ENCODE results near the gene ARL6IP6.
"Not testable (repeated sequence)": the region's sequence is repeated elsewhere in the genome, so short reads cannot be mapped to it uniquely, and the experiment has no call there.

Gene ARL6IP6

DNA sequence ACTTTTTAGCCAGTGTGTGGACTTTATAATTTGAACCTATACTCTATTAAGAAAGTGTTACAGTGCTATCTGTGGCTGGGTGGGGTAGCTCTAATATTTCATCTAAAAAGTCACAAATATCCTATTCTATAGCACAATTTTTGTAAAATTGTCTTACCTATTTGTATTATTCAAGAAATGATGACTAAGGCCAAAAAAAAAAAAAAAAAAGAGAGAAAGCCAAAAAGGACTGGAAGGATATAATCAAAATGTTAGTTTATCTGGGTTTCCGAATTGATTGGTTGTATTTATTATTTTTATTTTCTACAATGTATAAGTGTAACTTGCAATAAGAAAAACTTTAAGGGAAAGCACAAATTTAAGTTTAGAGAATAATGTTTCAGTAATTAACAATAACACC lies 5.5 kb downstream of the ARL6IP6 start:
- DNase-seq (ENCODE audit: low read depth), result no peak

DNA sequence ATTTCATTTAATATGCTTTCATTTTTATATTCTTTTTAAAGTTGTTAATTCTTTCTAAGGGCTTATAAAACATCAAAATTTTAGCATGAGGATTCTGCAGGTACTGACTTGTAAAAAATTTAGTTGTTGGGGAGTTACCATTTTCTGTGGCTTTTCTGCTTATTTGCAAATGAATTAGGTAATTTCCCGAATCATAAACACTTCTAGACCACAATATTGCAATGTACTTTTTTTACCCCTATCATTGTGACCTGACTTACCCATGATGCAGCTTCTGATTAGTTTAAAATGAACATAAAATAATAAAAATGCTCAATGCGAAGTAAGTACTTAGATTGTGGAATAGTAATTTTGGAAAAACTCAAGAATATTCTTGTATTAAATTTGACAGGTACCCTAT lies 11.4 kb downstream of the ARL6IP6 start:
- DNase-seq (ENCODE audit: low read depth), result no peak

DNA sequence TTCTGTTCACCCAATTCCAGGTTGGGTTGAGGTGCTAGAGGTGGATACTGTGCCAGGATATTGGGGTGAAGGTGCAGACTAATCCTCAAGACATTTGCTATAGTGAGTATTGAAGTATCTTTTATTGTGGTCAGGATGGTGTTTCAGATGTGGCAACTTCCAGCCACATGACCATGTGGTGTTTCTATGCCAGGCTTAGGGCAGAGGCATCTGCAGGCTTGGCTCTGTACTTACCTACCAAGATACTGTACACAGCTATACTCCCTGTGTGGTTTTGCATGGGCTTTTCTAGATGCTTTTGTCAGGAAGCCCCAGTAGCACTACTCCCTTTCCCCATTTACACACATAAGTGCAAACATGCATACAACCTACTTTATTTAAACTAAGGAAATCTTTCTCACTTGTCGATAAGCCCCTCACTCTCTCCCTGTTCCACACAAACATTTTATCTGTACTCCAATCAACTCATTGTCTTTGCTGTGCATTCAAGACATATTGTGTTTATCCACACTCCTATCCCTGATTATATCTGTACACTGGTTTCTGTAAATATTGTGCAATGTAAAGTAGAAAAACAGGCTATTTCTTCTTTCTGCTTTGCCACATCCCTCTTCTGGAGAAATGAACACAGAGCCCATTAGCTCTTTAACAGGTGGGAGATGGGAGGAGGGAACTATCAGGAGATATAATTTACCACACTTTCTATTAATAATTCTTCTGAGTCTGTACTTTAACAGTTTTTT lies 12.3 kb downstream of the ARL6IP6 start:
- no peak for DNase-seq (ENCODE audit: low read depth)

- DNase-seq (ENCODE audit: low read depth), result not testable (repeated sequence)
Observed at GRCh38 chr2:152737509-152737908, 19.1 kb downstream of the ARL6IP6 start.

DNA sequence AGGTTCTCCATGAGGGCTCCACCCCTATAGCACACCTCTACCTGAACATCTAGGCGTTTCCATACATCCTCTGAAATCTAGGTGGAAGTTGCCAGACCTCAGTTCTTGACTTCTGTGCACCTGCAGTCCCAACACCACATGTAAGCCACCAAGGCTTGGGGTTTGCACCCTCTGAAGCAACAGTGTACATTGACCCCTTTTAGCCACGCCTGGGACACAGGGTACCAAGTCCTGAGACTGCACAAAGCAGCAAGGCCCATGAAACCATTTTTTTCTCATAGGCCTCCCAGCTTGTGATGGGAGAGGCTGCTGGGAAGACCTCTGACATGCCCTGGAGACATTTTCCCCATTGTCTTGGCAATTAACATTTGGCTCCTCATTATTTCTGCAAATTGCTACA lies 20.0 kb downstream of the ARL6IP6 start:
- DNase-seq (ENCODE audit: low read depth), result no peak

- not testable (repeated sequence) for DNase-seq (ENCODE audit: low read depth)
Observed at GRCh38 chr2:152739705-152740104, 21.3 kb downstream of the ARL6IP6 start.

DNA sequence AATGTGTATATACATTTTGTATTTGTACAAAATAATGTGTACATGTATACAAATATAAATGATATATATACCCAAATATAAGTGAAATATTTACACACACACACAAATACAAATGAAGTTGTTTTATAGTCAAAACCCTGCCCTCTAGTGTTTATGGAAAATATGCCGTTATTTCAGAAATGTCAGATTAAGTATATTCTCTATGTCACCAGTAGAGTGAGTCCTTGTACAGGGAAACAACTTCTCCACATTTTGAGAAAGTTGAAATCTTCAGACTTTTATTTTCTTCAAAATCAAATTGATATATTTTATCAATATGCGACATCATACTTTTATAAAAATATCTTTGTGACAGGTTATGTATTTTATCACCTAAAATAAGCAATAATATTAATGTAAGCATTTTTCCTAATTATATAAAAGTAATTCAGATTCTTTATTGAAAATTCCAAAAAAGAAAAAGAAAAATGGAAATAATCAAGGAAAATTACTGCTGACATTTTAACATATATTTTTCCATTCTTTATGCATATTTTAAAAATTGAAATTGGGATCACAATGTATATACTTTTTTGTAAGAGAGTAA lies 22.4 kb downstream of the ARL6IP6 start:
- no peak for DNase-seq (ENCODE audit: low read depth)

DNA sequence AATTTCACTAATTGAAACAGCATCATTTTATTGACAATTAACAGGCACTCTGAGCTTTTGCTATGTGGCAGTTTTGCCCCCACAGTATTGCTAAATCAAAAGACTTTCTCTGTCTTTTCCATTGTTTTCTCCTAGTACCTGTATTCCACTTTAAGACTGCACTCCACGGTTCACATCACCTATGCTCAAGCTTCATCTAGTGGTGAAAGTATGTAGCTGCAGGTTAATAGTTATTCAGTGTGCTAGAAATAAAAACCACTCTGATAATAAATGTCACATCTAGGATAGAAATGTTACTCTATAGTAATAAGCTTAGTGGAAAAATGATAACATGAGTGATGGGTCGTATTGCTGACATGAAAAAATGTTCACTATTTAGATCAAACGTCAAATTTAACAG lies 24.6 kb downstream of the ARL6IP6 start:
- DNase-seq (ENCODE audit: low read depth), result no peak

DNA sequence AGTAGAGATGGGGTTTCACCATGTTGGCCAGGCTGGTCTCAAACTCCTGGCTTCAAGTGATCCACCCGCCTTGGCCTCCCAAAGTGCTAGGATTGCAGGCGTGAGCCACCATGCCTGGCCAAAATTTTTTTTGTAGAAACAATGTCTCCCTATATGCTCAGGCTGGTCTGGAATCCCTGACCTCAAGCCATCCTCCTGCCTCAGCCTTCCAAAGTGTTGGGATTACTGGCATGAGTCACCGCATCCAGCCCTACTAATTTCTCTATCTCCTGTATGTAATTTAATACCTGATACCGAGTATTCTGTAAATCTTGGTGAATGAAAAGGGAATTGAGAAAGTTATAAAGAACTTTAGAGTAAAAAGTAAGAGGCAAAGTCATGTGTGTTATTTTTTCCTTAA lies 29.3 kb downstream of the ARL6IP6 start:
- DNase-seq (ENCODE audit: low read depth), result not testable (repeated sequence)

GRCh38 chr2:152755029-152755428 lies 36.6 kb downstream of the ARL6IP6 start:
- DNase-seq (ENCODE audit: low read depth), result no peak

GRCh38 chr2:152759290-152760072 lies 41.1 kb downstream of the ARL6IP6 start:
- no peak for DNase-seq (ENCODE audit: low read depth)

- DNase-seq (ENCODE audit: low read depth), result no peak
Observed at GRCh38 chr2:152761214-152761613, 42.8 kb downstream of the ARL6IP6 start.

DNA sequence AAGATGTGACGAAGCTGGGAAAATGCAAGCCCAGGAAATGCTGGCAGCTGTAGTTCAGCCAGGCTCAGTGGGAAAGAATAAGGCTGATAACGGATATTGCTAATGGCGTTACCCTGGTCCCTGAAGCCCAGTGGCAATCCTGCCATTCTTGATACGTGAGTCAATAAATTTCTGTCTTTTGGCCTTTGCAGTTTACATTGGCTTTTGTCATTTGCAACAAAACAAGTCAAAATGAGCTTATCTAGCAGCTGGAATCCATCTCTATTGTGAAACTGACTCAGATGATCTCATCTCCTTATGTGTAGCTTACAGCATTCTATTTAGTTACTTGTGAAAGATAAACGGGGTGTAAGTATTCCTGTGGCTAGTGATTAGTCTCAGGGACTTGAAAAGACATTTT lies 43.8 kb downstream of the ARL6IP6 start:
- DNase-seq (ENCODE audit: low read depth), result no peak

DNA sequence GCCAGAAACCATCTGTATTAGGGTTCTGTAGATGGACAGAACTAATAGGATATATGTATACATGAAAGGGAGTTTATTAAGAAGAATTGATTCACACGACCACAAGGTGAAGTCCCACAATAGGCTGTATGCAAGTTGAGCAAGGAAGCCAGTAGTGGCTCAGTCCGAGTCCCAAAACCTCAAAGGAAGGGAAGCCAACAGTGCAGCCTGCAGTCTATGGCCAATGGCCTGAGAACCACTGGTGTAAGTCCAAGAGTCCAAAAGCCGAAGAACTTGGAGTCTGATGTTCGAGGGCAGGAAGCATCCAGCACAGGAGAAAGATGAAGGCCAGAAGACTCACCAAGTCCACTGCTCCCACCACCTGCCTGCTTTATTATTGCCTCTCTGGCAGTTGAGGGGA lies 44.8 kb downstream of the ARL6IP6 start:
- DNase-seq (ENCODE audit: low read depth), result not testable (repeated sequence)

DNA sequence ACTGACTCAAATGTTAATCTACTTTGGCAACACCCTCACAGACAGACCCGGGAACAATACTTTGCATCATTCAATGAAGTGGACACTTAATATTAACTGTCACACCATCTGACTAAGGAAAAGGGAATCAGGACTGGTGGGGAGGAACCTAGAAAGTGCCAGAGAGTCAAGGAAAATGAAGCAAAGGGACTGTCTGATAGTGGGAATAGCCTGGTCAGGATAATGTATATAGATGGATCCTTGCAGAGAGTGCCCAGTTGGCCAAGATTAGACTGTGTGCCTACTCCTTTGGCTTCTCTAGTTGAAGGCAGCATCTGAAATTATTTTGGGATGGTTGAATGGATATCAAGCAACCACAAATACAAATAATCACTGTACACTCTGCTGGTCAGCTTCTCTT lies 45.2 kb downstream of the ARL6IP6 start:
- no peak for DNase-seq (ENCODE audit: low read depth)

- no peak for DNase-seq (ENCODE audit: low read depth)
Observed at GRCh38 chr2:152766928-152767327, 48.5 kb downstream of the ARL6IP6 start.

DNA sequence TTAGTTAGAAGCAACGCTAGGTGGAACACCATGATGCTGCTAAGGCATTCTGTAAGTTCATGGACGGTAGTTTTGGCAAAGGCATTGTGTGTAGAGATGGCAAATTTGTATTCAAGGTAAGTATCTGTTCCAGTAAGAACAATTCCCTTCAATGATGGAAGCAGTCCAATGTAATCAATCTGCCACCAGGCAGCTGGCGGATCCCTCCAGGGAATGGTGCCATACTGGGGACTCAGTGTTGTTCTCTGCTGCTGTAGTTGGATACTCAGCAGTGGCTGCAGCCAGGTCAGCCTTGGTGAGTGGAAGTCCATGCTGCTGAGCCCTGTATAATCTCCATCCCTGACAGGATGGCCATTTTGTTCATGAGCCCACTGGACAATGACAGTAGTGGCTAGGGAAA lies 62.8 kb downstream of the ARL6IP6 start:
- DNase-seq (ENCODE audit: low read depth), result no peak

DNA sequence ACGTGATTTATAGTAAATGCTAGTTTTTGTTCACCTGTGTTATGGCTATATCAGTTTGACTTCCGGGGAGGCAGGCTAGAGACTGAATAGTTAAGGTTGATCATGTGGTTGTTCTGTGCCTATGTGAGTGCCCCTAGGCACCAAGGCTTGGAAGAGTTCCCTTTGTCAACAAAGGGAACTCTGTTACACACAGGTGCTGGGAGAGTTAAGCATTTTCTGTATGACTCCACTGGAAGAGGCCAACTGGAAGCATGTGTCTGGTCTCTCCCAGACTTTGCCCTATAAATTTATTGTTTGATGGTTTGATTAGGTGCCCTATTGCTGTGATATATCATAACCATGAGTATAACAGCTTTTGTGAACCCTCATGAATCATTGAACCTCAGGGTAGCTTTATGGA lies 63.8 kb downstream of the ARL6IP6 start:
- no peak for DNase-seq (ENCODE audit: low read depth)

- DNase-seq (ENCODE audit: low read depth), result no peak
Observed at GRCh38 chr2:152790883-152791282, 72.5 kb downstream of the ARL6IP6 start.

DNA sequence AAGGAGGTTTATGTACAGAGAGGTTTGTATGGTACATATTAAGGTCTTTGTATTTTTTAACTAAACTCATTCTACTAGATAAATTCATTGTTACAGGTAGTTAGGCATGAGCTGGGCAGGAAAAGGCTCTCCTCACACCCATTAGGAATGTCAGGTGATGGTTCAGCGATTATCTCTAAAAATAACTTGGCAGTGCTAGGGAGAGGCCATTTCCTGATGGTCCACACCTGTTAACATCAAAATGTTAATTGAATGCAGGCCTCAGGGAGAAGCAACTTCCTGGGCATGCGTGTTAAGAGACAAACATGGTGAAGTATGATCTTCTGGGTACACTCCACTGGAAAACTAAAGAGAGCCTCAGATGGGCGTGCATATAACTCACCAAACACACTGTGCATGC lies 73.6 kb downstream of the ARL6IP6 start:
- no peak for DNase-seq (ENCODE audit: low read depth)

GRCh38 chr2:152792974-152793373 lies 74.6 kb downstream of the ARL6IP6 start:
- no peak for DNase-seq (ENCODE audit: low read depth)

DNA sequence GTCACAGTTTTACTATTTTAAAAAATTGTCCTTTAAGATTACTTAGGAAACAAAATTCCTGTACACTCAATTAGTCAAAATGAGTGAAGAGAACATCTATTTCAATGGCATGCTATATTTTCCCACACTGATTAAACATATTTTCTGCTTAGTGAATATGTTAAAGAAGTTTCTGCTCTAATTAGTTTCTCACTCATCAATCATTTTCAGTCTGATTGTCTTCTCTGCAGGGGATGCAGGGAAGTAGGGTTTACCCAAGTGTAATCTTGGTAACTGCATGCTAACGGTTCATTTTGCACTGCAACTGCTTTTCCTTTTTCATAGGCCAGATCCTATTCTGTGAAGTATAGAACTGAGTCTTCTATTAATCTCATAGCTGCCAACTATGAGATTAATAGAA lies 78.5 kb downstream of the ARL6IP6 start:
- no peak for DNase-seq (ENCODE audit: low read depth)

GRCh38 chr2:152804687-152805408 lies 86.4 kb downstream of the ARL6IP6 start:
- DNase-seq (ENCODE audit: low read depth), result no peak

Measured in activated T-cell treated with anti-CD3 and anti-CD28 coated beads for 48 hours (primary cell).